ENCODE measurements around the gene DCTN3.

DNA sequence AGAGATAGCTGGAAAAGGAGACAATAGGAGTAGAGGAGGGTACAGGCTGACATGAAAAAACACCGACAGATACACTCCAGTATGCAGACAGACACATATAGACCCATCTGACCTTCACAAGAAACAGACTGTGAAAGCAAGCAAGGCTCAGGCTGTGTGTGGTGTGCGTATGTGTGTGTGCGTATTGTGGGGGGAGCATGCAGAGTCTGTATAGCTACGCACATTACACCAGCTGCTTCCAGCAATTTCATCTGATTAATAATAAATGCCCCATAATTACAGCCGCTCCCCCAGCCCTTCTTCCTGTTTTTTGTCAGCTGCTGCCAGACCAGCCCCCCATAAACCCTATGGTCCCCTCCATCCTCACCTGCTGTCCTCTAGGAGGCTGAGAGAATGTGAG, 37.5 kb downstream of the DCTN3 start:
- TF ChIP-seq, protein P1, sequence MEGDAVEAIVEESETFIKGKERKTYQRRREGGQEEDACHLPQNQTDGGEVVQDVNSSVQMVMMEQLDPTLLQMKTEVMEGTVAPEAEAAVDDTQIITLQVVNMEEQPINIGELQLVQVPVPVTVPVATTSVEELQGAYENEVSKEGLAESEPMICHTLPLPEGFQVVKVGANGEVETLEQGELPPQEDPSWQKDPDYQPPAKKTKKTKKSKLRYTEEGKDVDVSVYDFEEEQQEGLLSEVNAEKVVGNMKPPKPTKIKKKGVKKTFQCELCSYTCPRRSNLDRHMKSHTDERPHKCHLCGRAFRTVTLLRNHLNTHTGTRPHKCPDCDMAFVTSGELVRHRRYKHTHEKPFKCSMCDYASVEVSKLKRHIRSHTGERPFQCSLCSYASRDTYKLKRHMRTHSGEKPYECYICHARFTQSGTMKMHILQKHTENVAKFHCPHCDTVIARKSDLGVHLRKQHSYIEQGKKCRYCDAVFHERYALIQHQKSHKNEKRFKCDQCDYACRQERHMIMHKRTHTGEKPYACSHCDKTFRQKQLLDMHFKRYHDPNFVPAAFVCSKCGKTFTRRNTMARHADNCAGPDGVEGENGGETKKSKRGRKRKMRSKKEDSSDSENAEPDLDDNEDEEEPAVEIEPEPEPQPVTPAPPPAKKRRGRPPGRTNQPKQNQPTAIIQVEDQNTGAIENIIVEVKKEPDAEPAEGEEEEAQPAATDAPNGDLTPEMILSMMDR (IDR thresholded peaks at IDR 0.05; ENCODE audit: insufficient read depth, low read length), result no peak
- no peak for TF ChIP-seq SPI1 (IDR thresholded peaks at IDR 0.05; ENCODE audit: borderline replicate concordance, low read depth)
- TF ChIP-seq, protein P2, sequence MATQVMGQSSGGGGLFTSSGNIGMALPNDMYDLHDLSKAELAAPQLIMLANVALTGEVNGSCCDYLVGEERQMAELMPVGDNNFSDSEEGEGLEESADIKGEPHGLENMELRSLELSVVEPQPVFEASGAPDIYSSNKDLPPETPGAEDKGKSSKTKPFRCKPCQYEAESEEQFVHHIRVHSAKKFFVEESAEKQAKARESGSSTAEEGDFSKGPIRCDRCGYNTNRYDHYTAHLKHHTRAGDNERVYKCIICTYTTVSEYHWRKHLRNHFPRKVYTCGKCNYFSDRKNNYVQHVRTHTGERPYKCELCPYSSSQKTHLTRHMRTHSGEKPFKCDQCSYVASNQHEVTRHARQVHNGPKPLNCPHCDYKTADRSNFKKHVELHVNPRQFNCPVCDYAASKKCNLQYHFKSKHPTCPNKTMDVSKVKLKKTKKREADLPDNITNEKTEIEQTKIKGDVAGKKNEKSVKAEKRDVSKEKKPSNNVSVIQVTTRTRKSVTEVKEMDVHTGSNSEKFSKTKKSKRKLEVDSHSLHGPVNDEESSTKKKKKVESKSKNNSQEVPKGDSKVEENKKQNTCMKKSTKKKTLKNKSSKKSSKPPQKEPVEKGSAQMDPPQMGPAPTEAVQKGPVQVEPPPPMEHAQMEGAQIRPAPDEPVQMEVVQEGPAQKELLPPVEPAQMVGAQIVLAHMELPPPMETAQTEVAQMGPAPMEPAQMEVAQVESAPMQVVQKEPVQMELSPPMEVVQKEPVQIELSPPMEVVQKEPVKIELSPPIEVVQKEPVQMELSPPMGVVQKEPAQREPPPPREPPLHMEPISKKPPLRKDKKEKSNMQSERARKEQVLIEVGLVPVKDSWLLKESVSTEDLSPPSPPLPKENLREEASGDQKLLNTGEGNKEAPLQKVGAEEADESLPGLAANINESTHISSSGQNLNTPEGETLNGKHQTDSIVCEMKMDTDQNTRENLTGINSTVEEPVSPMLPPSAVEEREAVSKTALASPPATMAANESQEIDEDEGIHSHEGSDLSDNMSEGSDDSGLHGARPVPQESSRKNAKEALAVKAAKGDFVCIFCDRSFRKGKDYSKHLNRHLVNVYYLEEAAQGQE (IDR thresholded peaks at IDR 0.05; ENCODE audit: insufficient replicate concordance, low read depth), result no peak
- no peak for TF ChIP-seq POLR2AphosphoS5 (IDR thresholded peaks at IDR 0.05; ENCODE audit: low read depth)

Data from HL-60 (cell line).